SK-N-MC (cell line): ENCODE results near the gene WDFY3.

ENCODE experiments used
- EZH2 ChIP-seq: fragments of 200-600 bp; sonication (generic); IDR thresholded peaks from one replicate; pipeline ENCODE4 v1.6.1; 2017; ENCODE audit warnings: antibody characterized with exemption
- FOXP2 ChIP-seq: optimal IDR thresholded peaks from 2 replicates; pipeline ENCODE3; 2011; ENCODE audit warnings: mild to moderate bottlenecking, moderate library complexity; ENCODE audit not compliant: insufficient read depth; ENCODE audit errors: extremely low read length, control extremely low read depth
- POLR2AphosphoS5 ChIP-seq: IDR thresholded peaks from 2 replicates; pipeline ENCODE4 v1.6.1; 2012; ENCODE audit warnings: mild to moderate bottlenecking, low read depth, low read length, borderline replicate concordance

DNA sequence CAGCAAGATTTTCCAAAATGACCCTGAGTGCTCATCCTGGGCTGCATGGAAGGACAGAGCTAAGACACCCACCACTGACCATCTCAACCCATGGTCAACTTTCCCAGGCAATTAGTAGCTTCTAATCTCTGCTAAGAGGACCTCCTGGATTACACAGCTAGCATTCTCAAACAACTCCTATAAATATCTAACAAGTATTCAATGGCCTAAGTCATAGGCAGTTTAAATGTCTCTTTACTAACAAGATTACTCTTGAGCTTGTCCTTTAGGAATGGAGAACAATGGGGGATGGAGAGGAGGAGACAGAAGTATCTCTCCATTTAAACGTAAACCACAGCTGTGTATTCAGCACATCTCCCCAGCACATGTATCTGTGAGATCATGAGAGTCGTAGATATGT lies 118.1 kb downstream of the WDFY3 start:
- TF ChIP-seq EZH2, result no peak
- TF ChIP-seq POLR2AphosphoS5, result no peak
- TF ChIP-seq FOXP2, result no peak
